ENCODE results near the gene ALPK3. TPM values are rescaled to one million over a fixed set of nuclear protein-coding genes. Genes with fewer than 3 reads are reported as not detected.

The ALPK3 gene
- total RNA-seq, 1 donor from 2014 or later = 5.4 TPM

- Histone ChIP-seq H3K4me2 (no peak overlapping the region), H3K4me3 (no peak overlapping the region), H3K27me3 (no peaks in the 10 kb centered on the region), H3K9ac (no peak overlapping the region), H3K36me3 (no peaks in the 10 kb centered on the region), H4K20me1 (ENCODE audit: low read depth) (no peaks in the 10 kb centered on the region), H3F3A (ENCODE audit: low read depth) (peaks cover 10% of the 10 kb centered on the region), H3K79me2 (ENCODE audit: low read depth) (no peaks in the 10 kb centered on the region), H2AFZ (replicated peaks) (no peak overlapping the region), H3K9me3 (ENCODE audit: low read depth) (no peaks in the 10 kb centered on the region), H3K27ac (no peak overlapping the region), H3K4me1 (peaks cover 17% of the 10 kb centered on the region)
- H3K9me3 Mint-ChIP-seq = peaks cover 2% of the 10 kb centered on the region
- H3K4me3 Mint-ChIP-seq = no peak overlapping the region
- H3K4me1 Mint-ChIP-seq = peaks cover 18% of the 10 kb centered on the region
- TF ChIP-seq CTCF (IDR thresholded peaks at IDR 0.05) = no peak
- no peak for TF ChIP-seq EZH2phosphoT487 (IDR thresholded peaks at IDR 0.05)
- TF ChIP-seq EZH2 (IDR thresholded peaks at IDR 0.05) = no peak
- H3K27ac Mint-ChIP-seq = peak overlapping the region; percentile 79
- H3K27me3 Mint-ChIP-seq (ENCODE audit: insufficient read depth, low read depth) = peaks cover 15% of the 10 kb centered on the region
- peaks cover 6% of the 10 kb centered on the region for H3K36me3 Mint-ChIP-seq
- no peak for DNase-seq (ENCODE audit: low spot score)
Measured at GRCh38 chr15:84812842-84813241, 4.3 kb upstream of the ALPK3 start.

- Histone ChIP-seq H3F3A (ENCODE audit: low read depth) (peaks cover 14% of the 10 kb centered on the region), H3K4me2 (no peak overlapping the region), H3K4me3 (no peak overlapping the region), H3K9me3 (ENCODE audit: low read depth) (no peaks in the 10 kb centered on the region), H2AFZ (replicated peaks) (no peak overlapping the region), H3K27me3 (no peaks in the 10 kb centered on the region), H3K4me1 (peaks cover 22% of the 10 kb centered on the region), H3K9ac (no peak overlapping the region), H4K20me1 (ENCODE audit: low read depth) (no peaks in the 10 kb centered on the region), H3K79me2 (ENCODE audit: low read depth) (no peaks in the 10 kb centered on the region), H3K27ac (no peak overlapping the region), H3K36me3 (no peaks in the 10 kb centered on the region)
- peaks cover 6% of the 10 kb centered on the region for H3K36me3 Mint-ChIP-seq
- no peak overlapping the region for H3K4me3 Mint-ChIP-seq
- H3K27ac Mint-ChIP-seq = no peak overlapping the region
- DNase-seq (ENCODE audit: low spot score) = no peak
- H3K9me3 Mint-ChIP-seq = peaks cover 2% of the 10 kb centered on the region
- H3K4me1 Mint-ChIP-seq = peaks cover 23% of the 10 kb centered on the region
- TF ChIP-seq EZH2phosphoT487 (IDR thresholded peaks at IDR 0.05) (no peak), EZH2 (IDR thresholded peaks at IDR 0.05) (no peak), CTCF (IDR thresholded peaks at IDR 0.05) (no peak)
- H3K27me3 Mint-ChIP-seq (ENCODE audit: insufficient read depth, low read depth) = peaks cover 15% of the 10 kb centered on the region
Measured at GRCh38 chr15:84813435-84813834, 3.7 kb upstream of the ALPK3 start.

GRCh38 chr15:84813931-84814330 lies 3.2 kb upstream of the ALPK3 start:
- Histone ChIP-seq H2AFZ (replicated peaks) (no peak overlapping the region), H3K27ac (no peak overlapping the region), H4K20me1 (ENCODE audit: low read depth) (no peaks in the 10 kb centered on the region), H3F3A (ENCODE audit: low read depth) (peaks cover 19% of the 10 kb centered on the region), H3K4me3 (no peak overlapping the region), H3K36me3 (no peaks in the 10 kb centered on the region), H3K79me2 (ENCODE audit: low read depth) (no peaks in the 10 kb centered on the region), H3K27me3 (no peaks in the 10 kb centered on the region), H3K4me2 (no peak overlapping the region), H3K9me3 (ENCODE audit: low read depth) (no peaks in the 10 kb centered on the region), H3K9ac (no peak overlapping the region), H3K4me1 (peaks cover 22% of the 10 kb centered on the region)
- H3K36me3 Mint-ChIP-seq = peaks cover 6% of the 10 kb centered on the region
- no peak for DNase-seq (ENCODE audit: low spot score)
- H3K27me3 Mint-ChIP-seq (ENCODE audit: insufficient read depth, low read depth) = peaks cover 15% of the 10 kb centered on the region
- H3K27ac Mint-ChIP-seq = no peak overlapping the region
- TF ChIP-seq EZH2phosphoT487 (IDR thresholded peaks at IDR 0.05) = no peak
- TF ChIP-seq CTCF (IDR thresholded peaks at IDR 0.05) = no peak
- no peak for TF ChIP-seq EZH2 (IDR thresholded peaks at IDR 0.05)
- no peak overlapping the region for H3K4me3 Mint-ChIP-seq
- peaks cover 2% of the 10 kb centered on the region for H3K9me3 Mint-ChIP-seq
- peaks cover 23% of the 10 kb centered on the region for H3K4me1 Mint-ChIP-seq

All from neural progenitor cell (in vitro differentiated cells).